Measurements from ENCODE around the gene CELSR1. TPM values are rescaled to one million over a fixed set of nuclear protein-coding genes. Genes with fewer than 3 reads are reported as not detected.

The CELSR1 gene
- total RNA-seq, 1 donor from 2014 or later = 14.2 TPM

- no peak for DNase-seq
Observed at GRCh38 chr22:46574993-46575910, 37.8 kb upstream of the CELSR1 start.

GRCh38 chr22:46574438-46574992 lies 37.1 kb upstream of the CELSR1 start:
- no peak for DNase-seq

GRCh38 chr22:46573781-46574437 lies 36.5 kb upstream of the CELSR1 start:
- no peak for DNase-seq

- no peak for DNase-seq
Observed at GRCh38 chr22:46572911-46573780, 35.7 kb upstream of the CELSR1 start.

GRCh38 chr22:46571642-46572250 lies 34.3 kb upstream of the CELSR1 start:
- DNase-seq = no peak

- DNase-seq = no peak
Observed at GRCh38 chr22:46569848-46570695, 32.7 kb upstream of the CELSR1 start.

- DNase-seq = no peak
Observed at GRCh38 chr22:46569055-46569847, 31.8 kb upstream of the CELSR1 start.

GRCh38 chr22:46568102-46568809 lies 30.8 kb upstream of the CELSR1 start:
- no peak for DNase-seq

- DNase-seq = no peak
Observed at GRCh38 chr22:46567471-46567870, 30.1 kb upstream of the CELSR1 start.

- no peak for DNase-seq
Observed at GRCh38 chr22:46564084-46564714, 26.8 kb upstream of the CELSR1 start.

- no peak for DNase-seq
Observed at GRCh38 chr22:46563381-46564083, 26.1 kb upstream of the CELSR1 start.

- DNase-seq = no peak
Observed at GRCh38 chr22:46561435-46561905, 24.1 kb upstream of the CELSR1 start.

- no peak for DNase-seq
Observed at GRCh38 chr22:46560696-46561295, 23.4 kb upstream of the CELSR1 start.

- DNase-seq = no peak
Observed at GRCh38 chr22:46557736-46558480, 20.5 kb upstream of the CELSR1 start.

GRCh38 chr22:46556775-46557174 lies 19.4 kb upstream of the CELSR1 start:
- no peak for DNase-seq

- no peak for DNase-seq
Observed at GRCh38 chr22:46553189-46553588, 15.8 kb upstream of the CELSR1 start.

- DNase-seq = no peak
Observed at GRCh38 chr22:46551996-46552395, 14.6 kb upstream of the CELSR1 start.
